Kasumi-1 (cell line): ENCODE measurements around the gene TTC39B.

Experiments used
- DNase-seq, 2 experiments: peaks; one replicate each; lab custom pipeline; 2025; lab: John Stamatoyannopoulos, UW

The TTC39B gene

DNA sequence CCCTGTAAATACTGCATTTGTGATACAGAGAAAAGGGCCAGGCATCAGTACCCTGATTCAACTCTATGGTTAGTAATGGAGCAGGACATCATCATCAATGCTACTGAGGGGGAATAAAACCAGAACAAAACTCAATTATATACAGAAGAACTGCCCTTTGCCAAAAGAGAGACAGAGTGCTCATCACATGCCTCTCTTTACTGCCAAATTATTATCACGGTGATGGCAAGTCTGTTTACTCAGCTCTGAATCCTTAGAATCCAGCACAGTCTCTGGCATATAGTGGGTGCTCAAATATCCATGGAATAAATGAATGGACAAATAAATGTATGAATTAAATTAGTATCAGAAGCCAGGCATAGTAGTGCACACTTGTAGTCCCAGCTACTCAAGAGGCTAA lies 130.2 kb downstream of the TTC39B start:
- no peak for DNase-seq

DNA sequence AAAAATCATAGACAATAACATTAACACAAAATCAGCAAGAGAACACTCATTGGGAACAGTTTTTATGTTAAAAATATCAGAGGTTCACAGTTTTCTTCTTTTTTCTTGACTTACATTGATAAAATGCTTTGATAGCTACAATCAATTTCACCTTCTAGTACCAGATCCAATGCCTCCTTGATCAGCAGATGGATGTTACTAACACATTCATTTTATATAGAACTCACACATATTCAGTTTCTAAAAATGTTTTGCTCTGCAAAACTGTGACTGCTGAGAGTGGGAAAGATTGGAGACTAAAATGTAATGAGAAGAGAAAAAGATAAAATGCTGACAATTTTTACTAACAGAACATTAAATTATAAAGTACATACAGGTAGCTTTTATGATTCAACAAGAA lies 143.1 kb downstream of the TTC39B start:
- DNase-seq: no peak

DNA sequence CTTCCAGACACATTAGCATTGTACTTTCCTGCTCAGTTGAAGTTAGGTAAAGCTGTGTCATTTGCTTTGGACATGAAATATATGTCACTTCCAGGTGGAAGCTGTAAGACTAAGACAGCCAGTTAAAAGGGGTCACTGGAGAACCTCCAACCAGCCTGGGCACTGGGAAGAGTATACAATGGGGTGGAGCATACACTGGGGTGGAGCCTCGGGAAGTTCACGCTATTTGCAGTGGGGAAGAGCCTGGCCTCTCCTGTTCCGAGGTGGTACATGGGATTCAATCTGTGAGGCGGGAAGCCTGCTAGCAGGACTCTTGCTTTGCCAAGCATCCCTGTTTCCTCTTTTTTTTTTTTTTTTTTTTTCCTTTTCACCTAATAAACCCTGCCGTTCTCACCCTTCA lies 145.3 kb downstream of the TTC39B start:
- no peak for DNase-seq

DNA sequence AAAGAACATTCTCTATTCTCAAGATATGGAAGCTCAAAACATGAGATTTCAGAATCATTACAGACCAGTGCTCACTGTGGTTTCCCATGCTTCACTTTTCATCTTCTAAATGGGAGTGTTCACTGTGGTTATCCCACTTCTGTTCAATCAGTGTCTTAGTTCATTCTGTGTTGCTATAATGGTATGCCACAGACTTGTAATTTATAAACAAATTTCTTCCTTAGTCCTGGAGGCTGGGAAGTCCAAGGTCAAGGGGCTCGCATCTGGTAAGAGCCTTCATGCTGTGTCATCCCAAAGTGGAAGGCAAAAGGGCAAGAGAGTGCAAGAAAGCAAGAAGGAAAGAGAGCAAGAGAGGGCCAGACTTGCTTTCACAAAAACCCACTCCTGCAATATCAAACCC lies 146.3 kb downstream of the TTC39B start:
- DNase-seq: no peak

DNA sequence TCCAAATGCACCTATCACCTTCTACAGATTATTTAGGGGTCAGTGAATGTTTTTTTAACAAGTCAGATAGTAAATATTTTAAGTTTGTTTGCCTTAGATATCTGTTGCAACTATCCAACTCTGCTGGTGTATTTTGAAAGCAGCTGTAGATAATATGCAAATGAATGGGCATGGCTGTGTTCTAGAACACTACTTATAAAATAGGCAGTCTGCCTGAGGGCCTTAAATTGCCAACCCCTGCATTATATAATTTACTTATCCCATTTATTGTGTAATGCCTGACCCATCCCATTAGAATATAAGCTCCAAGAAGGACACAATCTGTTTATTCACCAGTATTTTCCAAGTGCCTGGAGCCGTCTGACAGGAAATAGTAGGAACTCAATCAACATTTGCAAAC lies 149.0 kb downstream of the TTC39B start:
- no peak for DNase-seq

DNA sequence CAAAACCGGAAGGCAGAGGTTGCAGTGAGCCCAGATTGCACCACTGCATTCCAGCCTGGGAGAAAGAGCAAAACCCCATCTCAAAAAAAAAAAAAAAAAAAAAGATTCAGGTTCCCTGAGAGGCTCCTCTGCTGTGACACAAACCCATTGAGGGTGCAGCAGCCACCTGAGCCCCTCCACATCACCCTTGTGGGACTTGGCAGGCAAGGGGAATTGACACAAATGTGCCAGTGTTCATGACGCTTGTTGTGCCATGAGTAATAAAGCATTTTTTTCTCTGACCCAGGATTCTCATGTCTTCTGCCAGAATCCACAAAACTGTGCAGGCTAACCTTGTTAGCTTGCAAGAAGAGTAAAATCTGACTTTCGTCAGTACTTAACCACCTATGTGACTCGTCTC lies 149.6 kb downstream of the TTC39B start:
- DNase-seq: no peak

DNA sequence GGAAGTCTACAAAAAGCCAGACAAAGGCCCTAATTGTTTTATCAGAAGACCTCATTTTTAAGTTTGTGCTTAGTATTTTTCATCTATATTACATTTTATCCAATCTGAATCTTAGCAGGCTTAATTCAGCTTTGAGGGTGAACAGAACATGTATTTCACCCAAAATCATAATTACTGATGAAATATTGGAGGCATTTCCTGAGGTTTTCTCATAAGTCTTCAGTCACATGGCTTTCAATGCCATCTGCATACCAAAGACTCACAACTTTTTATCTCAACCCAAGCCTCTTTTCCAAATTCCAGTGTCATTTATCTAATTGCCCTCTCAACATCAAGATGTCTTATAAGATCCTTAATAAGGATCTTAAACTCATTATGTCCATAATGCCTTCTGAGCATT lies 150.8 kb downstream of the TTC39B start:
- DNase-seq: no peak

DNA sequence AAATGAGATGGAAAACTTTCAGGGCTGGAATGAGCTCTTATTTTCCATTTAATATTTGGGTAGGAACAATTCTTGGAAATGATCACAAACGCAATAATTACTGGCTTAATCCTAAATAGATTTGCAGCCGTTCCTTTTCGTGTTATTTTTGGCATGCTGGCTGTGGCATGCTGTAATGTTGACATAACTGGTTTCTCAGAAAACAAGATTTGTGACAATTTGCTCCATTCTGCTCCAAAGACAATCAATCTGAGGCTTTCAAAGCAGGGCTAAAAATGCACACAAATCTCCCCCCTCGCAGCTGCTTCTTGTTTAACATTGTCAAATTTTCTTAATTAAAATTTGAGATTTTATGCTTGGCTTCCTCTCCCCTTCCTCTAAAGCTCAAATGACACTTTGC lies 151.2 kb downstream of the TTC39B start:
- no peak for DNase-seq

DNA sequence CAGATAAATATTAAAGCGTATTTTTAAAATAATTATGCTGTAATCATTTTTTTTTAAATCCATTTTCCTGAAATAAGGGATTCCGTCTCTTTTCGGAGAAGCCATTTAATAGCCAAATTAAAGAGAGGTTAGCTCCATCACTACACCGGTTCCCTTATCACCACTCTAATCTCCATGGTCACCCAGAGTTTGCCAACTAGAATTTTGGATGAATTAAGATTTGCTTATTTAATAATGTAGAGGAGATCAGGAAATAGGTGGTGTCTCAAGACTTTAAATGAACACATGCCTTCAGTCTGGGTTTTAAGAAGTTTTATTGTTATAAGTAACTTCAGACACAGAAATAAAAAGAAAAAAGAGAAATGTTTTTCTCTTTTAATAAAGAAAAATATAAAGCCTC lies 151.7 kb downstream of the TTC39B start:
- DNase-seq: no peak

DNA sequence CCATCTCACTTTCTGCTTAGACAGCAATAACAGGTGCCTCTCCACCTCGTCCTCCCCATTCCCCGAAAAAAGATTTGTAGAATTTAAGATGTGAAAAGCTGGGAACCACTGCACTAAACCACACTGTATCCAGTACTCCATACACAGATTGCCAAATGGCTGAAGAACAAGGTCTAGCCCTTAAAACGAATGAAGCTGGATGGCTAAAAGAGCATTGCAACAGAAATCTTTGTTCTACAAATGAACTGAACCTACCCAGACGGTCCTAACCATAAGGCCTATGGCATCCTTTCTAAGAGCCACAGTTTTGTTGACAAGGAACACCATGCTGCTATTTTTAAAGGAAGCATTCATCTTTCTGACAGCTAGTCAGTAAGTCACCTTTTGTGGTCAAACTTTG lies 152.3 kb downstream of the TTC39B start:
- DNase-seq: no peak

DNA sequence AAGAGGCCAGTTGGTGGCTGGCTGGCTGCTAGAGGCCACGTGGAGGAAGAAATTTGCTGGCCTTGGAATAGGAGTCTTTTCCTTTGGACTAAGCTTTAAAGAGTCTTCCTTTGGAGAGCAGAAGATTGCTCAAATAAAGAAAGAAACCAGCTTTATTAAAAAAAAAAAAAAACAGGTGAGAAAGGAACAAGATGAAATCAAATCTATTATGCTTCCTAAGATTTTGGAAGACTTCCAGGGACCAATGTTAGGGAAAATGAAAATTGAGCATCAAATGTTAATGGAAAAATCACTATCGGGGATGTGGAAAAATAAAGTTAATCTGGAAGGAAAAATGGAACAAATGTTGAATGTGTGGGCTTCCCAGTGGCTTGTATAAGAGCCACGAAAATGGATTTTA lies 153.1 kb downstream of the TTC39B start:
- DNase-seq: no peak

DNA sequence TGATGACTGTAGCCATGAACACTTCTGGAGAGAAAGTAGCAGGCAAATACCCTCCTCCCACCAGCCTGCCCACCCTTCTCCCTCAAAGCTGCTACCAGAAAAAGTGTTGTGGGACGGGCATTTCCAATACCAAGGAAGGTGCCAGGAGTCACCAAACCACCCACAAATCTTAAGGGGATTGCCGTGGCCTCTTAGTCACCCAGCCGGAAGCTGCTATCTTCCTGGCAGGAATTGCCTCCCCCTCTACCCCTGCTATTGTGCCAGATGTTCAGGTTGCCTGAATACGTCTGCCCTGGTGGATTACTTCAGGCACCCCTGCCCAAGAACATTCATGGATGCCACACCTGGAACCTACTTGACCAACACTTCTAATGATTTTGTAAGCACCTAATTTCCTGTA lies 156.1 kb downstream of the TTC39B start:
- DNase-seq: no peak

DNA sequence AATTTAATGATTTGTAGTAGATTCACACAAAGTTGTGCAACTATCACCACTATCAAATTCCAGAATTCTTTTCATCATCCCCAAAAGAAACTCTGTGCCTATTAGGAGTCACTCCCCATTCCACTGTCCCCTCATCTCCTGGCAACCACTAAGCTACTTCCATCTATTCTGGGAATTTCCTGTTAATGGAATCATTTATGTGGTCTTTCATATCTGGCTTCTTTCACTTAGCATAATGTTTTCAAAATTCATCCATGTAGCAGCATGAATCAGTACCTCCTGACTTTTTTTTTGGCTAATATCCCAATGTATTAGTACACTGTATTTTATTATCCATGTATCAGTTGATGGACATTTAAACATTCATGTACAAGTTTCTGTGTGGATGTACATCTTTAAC lies 157.6 kb downstream of the TTC39B start:
- no peak for DNase-seq

DNA sequence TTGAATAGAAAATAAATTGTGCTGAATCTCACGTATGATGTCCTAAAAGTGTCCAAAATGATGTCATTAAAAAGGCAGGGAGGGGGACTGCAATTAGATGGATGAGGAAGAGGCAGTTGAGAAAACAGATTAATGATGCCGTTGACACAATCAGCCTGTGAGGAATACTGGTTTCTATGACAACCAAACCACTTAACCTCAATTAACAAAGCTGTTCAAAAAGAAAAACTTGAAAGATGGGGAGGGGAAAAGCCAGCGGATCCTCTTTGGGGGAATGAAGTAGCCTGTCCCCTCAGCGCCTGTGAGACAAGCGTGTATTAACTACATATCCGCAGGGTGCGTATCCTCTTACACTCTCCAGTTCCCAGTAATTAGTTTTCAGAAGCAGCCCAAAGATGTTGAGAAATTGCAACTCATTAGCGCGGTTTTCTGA lies 160.7 kb downstream of the TTC39B start:
- DNase-seq: no peak

DNA sequence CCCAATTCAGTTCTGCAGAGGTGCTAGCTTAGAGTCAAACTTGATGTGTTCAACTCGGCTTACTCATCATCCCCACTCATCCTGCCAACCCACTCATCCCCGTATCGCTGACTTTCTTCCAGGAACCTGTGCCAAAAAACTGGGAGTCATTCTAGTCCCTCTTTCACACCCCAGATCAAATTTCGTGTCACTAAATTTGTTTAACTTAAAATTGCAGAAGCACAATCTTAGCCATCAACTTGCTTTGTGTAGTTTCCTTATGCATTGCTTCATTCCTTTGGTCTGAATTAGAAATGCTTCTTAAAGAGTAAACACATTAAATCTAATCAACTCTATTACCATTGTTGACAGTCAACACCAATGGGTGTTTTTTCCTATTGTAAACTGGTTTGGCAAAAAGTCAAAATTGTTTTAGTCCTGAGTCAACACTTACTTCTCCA lies 162.4 kb downstream of the TTC39B start:
- no peak for DNase-seq

DNA sequence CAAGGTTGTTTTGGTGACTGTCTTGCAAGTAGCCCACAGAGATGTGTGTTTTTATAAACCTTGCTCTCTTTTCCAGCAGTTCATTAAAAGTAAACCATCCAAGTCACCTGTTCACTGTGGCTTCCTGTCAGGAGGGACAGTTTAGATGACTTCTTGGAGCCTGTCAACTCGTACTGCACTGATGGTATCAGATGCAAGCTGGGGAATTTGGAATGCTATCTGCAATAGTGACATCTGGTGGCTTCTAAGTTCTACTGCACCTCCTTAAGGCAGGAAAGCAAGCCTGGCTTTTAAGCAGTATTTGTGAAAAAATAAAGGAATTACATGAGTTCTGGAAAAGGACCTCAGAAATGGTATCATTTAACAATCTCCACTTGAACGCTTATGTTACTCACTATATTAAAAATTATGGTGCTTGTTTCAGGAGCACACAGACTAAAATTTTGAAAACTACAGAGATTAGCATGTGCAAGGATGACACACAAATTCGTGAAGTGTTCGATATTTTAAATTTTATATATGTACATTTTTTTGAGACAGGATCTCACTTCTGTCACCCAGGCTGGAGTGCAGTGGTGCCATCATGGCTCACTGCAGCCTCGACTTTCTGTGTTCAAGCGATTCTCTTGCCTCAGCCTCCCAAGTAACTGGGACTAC lies 164.0 kb downstream of the TTC39B start:
- DNase-seq: peak; percentile 30 to 57

DNA sequence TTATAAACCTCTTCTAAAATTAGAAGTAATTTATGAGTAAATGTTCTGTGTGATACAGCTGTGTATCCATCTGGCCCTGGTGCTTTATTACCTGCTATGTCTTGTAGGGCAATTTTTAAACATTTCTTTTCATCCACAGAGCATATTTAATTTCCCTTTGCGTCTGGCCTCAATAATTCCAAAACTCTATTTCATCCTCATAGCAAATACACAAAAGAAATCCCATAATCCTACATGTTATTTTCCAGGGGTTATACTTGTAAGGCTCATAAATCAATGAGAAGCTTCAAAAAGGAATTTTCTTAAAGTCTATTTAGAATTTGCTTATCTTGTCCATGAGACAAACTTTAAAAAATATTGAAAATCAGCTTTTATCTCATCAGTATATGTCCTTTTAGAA lies 167.0 kb downstream of the TTC39B start:
- no peak for DNase-seq

DNA sequence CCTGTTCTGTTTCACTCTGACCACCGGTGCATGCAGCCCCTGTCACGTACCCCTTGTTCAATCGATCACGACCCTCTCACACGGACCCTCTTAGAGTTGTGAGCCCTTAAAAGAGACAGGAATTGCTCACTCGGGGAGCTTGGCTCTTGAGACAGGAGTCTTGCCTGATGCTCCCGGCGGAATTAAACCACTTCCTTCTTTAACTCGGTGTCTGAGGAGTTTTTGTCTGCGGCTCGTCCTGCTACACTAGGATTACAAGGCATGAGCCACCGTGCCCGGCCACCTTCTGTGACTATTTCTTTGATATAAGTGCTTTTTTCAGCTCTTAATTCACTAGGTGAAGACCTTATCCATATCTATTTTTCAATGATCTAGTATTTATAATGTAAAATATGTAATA lies 167.5 kb downstream of the TTC39B start:
- DNase-seq: no peak

DNA sequence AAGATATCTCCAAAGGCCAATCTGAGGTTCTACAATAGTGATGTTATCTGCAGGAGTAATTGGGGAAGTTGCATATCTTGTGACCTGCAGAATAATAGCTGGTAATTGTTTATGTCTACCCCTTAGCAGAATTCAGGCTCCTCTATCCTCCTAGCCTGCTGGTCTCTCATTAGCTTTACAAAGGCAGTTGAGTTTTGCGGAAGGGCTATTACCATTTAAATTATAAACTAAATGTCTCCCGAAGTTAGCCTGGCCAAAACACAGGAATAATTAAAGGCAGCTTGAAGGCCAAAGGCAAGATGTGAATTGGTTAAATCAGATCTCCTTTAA lies 168.7 kb downstream of the TTC39B start:
- no peak for DNase-seq

DNA sequence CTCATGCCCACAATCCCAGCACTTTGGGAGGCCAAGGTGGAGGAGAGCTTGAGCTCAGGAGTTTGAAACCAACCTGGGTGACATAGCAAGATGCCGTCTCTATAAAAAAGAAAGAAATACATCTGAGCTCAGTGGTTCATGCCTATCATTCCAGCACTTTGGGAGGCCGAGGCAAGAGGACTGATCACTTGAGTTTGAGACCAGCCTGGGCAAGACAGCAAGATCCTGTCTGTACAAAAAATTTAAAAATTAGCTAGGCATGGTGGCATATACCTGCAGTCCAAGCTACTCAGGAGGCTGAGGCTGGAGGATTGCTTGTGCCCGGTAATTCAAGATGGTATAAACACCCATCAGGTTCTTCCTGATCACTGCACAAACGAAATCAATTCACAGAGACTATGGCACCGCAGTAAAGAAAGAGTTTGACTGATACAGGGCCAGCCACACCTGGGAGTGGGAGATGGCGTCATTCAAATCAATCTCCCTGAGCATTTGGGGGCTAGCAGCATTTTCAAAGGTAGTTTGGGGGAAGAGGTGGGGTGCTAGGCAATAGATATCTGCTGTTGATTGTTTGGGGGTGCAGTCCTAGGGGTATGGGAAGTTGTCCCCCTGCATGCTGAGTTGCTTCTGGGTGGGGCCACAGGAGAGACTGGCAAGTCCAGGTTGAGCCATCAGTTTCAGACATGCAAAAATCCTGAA lies 169.2 kb downstream of the TTC39B start:
- DNase-seq: no peak

DNA sequence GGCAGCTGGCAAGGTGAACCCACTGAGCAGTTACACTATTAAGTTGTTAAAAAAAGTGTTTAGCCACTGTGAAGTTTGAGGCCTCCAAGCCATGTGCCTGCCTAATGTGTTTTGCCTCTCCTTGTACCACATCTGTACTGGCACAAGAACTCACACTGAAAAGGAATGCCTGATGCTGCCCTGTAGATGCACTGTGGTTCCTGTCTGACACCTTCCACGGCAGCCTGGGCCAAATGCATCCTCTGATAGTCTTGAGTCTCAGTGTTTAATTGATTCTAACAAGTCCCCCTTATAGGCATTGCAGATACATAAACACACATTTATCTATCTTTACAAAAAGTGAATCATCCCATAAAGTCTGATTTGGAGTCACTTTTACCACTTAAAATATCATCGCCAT lies 169.9 kb downstream of the TTC39B start:
- no peak for DNase-seq

DNA sequence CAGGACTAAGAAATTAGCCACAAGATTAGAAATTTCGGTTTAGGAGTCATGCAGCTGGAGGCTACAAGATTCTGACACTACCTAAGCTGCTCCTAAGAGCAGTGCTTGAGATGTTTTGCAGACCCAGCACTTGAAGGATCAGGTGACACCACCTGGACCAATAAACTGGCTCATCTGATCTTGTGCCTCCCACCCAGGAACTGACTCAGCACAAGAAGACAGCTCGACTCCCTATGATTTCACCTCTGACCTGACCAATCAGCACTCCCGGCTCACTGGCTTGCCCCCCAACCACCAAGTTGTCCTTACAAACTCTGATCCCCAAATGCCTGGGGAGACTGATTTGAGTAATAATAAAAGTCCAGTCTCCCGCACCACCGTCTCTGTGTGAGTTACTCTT lies 170.4 kb downstream of the TTC39B start:
- no peak for DNase-seq

DNA sequence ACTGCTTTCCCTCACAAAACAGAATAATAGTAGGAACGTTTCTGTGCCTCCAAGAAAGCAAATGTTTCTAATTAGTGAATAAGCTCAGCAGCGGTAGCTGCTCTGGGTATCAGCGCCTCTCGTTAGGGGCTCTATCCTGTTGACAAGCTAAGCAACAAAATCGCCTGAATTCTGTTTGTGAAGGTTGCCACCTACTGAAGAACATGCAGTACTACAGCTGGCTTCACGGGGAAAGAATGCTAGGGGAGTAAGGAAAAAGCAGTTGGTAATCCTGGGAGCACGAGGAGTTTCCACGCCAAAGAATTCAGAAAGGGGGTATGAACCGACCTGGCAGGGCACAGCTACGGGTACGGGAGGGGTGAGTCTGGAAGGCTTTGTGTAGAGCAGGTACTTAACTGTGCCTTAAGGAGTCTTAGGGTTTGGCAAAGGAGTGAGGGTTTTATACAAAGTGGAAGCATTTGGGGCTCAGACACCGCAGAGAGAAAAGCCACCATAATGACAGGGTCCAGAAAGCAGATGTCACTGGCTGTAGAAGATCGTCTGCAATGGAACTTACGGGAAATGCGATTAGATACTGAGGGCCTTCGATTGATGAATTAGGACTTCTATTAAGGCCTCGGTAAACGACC lies 171.7 kb downstream of the TTC39B start:
- DNase-seq: peak; percentile 51 to 57

DNA sequence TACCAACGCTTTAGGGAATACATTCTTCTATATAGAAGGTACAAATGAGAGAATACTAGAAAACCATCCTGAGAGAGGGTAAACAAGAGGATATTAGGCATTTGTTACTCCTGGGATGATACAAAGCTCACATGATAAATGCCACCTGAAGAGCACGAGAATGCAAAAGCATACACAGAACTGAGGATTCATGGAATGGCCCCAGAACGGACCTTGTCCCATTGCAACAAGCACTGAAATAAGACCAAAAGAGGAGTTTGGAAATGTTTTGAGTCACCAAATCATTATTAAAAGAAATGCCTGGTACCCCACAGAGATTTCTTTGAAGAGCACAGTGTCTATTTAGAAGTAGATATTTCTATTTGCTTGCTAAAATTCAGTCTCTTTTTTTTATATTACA lies 173.5 kb downstream of the TTC39B start:
- DNase-seq: no peak
